Measurements from ENCODE around the gene GABRA4. TPM values are rescaled to one million over a fixed set of nuclear protein-coding genes. Genes with fewer than 3 reads are reported as not detected.

The GABRA4 gene
- total and polyA plus RNA-seq, 9 donors = 0.03 to 0.24 (median 0.03) TPM; not detected in 6

- Histone ChIP-seq H3K36me3 (ENCODE audit: control insufficient read depth, insufficient read depth, low read length) (no peaks in the 10 kb centered on the region), H3K4me1 (ENCODE audit: control insufficient read depth, insufficient read depth, low read length) (no peaks in the 10 kb centered on the region), H3K27me3 (ENCODE audit: control insufficient read depth, insufficient read depth, low read length) (no peaks in the 10 kb centered on the region), H3K4me3 (ENCODE audit: low read length) (no peak overlapping the region), H3K27ac (ENCODE audit: low read length) (no peak overlapping the region), H3K9me3 (replicated peaks; ENCODE audit: control insufficient read depth, low read depth, low read length) (no peaks in the 10 kb centered on the region)
- DNase-seq = no peak
- 78% methylated on average over 1 of the region's 4 CpGs for WGBS (ENCODE audit: insufficient coverage)
Observed at GRCh38 chr4:46980851-46981250, 12.5 kb downstream of the GABRA4 start.

GRCh38 chr4:46979726-46980125 lies 13.7 kb downstream of the GABRA4 start:
- no peak for DNase-seq
- no peaks in the 10 kb centered on the region for H3K27me3 ChIP-seq (ENCODE audit: control insufficient read depth, insufficient read depth, low read length)
- H3K36me3 ChIP-seq (ENCODE audit: control insufficient read depth, insufficient read depth, low read length) = no peaks in the 10 kb centered on the region
- WGBS (ENCODE audit: insufficient coverage) = 92% methylated on average over 4 of the region's 4 CpGs
- H3K27ac ChIP-seq (ENCODE audit: low read length) = no peak overlapping the region
- H3K4me3 ChIP-seq (ENCODE audit: low read length) = no peak overlapping the region
- no peaks in the 10 kb centered on the region for H3K9me3 ChIP-seq (replicated peaks; ENCODE audit: control insufficient read depth, low read depth, low read length)
- no peaks in the 10 kb centered on the region for H3K4me1 ChIP-seq (ENCODE audit: control insufficient read depth, insufficient read depth, low read length)

GRCh38 chr4:46979283-46979682 lies 14.1 kb downstream of the GABRA4 start:
- H3K36me3 ChIP-seq (ENCODE audit: control insufficient read depth, insufficient read depth, low read length) = no peaks in the 10 kb centered on the region
- no CpG with 5 or more reads among the region's 2 CpGs for WGBS (ENCODE audit: insufficient coverage)
- no peak overlapping the region for H3K4me3 ChIP-seq (ENCODE audit: low read length)
- no peaks in the 10 kb centered on the region for H3K27me3 ChIP-seq (ENCODE audit: control insufficient read depth, insufficient read depth, low read length)
- DNase-seq = no peak
- no peak overlapping the region for H3K27ac ChIP-seq (ENCODE audit: low read length)
- no peaks in the 10 kb centered on the region for H3K4me1 ChIP-seq (ENCODE audit: control insufficient read depth, insufficient read depth, low read length)
- H3K9me3 ChIP-seq (replicated peaks; ENCODE audit: control insufficient read depth, low read depth, low read length) = no peaks in the 10 kb centered on the region

GRCh38 chr4:46977245-46977644 lies 16.1 kb downstream of the GABRA4 start:
- no peak for DNase-seq
- Histone ChIP-seq H3K27ac (ENCODE audit: low read length) (no peak overlapping the region), H3K4me3 (ENCODE audit: low read length) (no peak overlapping the region), H3K4me1 (ENCODE audit: control insufficient read depth, insufficient read depth, low read length) (no peaks in the 10 kb centered on the region), H3K9me3 (replicated peaks; ENCODE audit: control insufficient read depth, low read depth, low read length) (no peaks in the 10 kb centered on the region), H3K27me3 (ENCODE audit: control insufficient read depth, insufficient read depth, low read length) (no peaks in the 10 kb centered on the region), H3K36me3 (ENCODE audit: control insufficient read depth, insufficient read depth, low read length) (no peaks in the 10 kb centered on the region)
- WGBS (ENCODE audit: insufficient coverage) = no CpG with 5 or more reads among the region's 2 CpGs

DNA sequence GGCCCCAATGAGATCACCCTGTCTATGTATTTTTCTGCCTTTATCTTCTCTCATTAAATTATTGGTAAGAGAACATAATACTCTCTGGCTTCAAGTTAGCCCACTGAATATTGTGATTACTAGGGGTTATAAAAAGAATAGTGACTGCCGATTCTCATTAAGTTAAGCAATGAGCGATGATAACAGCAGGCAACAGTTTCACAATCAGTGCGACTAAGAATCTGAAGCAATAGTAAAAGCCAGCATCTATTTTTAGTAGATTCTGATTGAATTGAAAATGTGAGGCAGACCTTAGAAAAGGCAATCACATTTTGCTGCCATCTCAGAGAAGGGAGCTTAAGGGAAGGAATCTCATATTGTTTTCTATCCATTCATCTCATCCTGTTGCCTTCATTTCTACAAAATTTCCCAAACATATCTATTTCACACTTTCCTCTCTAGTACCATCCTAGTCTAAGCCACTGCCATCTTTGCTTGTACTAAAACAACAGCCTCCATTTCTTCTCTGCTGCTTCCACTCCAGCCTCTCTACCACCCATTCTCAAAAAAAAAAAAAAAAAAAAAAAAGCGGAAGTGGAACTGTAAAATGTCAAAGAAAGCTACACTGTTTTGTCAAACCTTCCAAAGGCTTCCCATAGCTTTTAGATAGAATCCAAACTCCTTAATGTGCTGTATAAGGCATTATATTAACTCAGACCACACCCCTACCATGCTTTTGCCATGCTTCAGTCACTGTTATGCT lies 17.4 kb downstream of the GABRA4 start:
- no peak overlapping the region for H3K27ac ChIP-seq (ENCODE audit: low read length)
- 100% methylated on average over 3 of the region's 4 CpGs for WGBS (ENCODE audit: insufficient coverage)
- no peak for DNase-seq

GRCh38 chr4:46974891-46975543 lies 18.4 kb downstream of the GABRA4 start:
- no peaks in the 10 kb centered on the region for H3K36me3 ChIP-seq (ENCODE audit: control insufficient read depth, insufficient read depth, low read length)
- no peaks in the 10 kb centered on the region for H3K27me3 ChIP-seq (ENCODE audit: control insufficient read depth, insufficient read depth, low read length)
- no peaks in the 10 kb centered on the region for H3K9me3 ChIP-seq (replicated peaks; ENCODE audit: control insufficient read depth, low read depth, low read length)
- DNase-seq = no peak
- H3K4me1 ChIP-seq (ENCODE audit: control insufficient read depth, insufficient read depth, low read length) = no peaks in the 10 kb centered on the region
- H3K4me3 ChIP-seq (ENCODE audit: low read length) = no peak overlapping the region
- WGBS (ENCODE audit: insufficient coverage) = 91% methylated on average over 1 of the region's 1 CpG
- H3K27ac ChIP-seq (ENCODE audit: low read length) = no peak overlapping the region

More for the DNA sequence above, 17.4 kb downstream of the GABRA4 start:
- no peak overlapping the region for H3K4me3 ChIP-seq (ENCODE audit: low read length)
- no peaks in the 10 kb centered on the region for H3K36me3 ChIP-seq (ENCODE audit: control insufficient read depth, insufficient read depth, low read length)
- H3K9me3 ChIP-seq (replicated peaks; ENCODE audit: control insufficient read depth, low read depth, low read length) = no peaks in the 10 kb centered on the region
- H3K4me1 ChIP-seq (ENCODE audit: control insufficient read depth, insufficient read depth, low read length) = no peaks in the 10 kb centered on the region
- H3K27me3 ChIP-seq (ENCODE audit: control insufficient read depth, insufficient read depth, low read length) = no peaks in the 10 kb centered on the region

- DNase-seq = no peak
- no peaks in the 10 kb centered on the region for H3K9me3 ChIP-seq (replicated peaks; ENCODE audit: control insufficient read depth, low read depth, low read length)
- H3K27ac ChIP-seq (ENCODE audit: low read length) = no peak overlapping the region
- H3K4me3 ChIP-seq (ENCODE audit: low read length) = no peak overlapping the region
- H3K27me3 ChIP-seq (ENCODE audit: control insufficient read depth, insufficient read depth, low read length) = no peaks in the 10 kb centered on the region
- no peaks in the 10 kb centered on the region for H3K4me1 ChIP-seq (ENCODE audit: control insufficient read depth, insufficient read depth, low read length)
- no CpG with 5 or more reads among the region's 1 CpG for WGBS (ENCODE audit: insufficient coverage)
- no peaks in the 10 kb centered on the region for H3K36me3 ChIP-seq (ENCODE audit: control insufficient read depth, insufficient read depth, low read length)
Observed at GRCh38 chr4:46968847-46969246, 24.5 kb downstream of the GABRA4 start.

- Histone ChIP-seq H3K4me3 (ENCODE audit: low read length) (no peak overlapping the region), H3K27me3 (ENCODE audit: control insufficient read depth, insufficient read depth, low read length) (no peaks in the 10 kb centered on the region), H3K4me1 (ENCODE audit: control insufficient read depth, insufficient read depth, low read length) (no peaks in the 10 kb centered on the region), H3K27ac (ENCODE audit: low read length) (no peak overlapping the region), H3K36me3 (ENCODE audit: control insufficient read depth, insufficient read depth, low read length) (no peaks in the 10 kb centered on the region), H3K9me3 (replicated peaks; ENCODE audit: control insufficient read depth, low read depth, low read length) (no peaks in the 10 kb centered on the region)
- DNase-seq = no peak
- no CpG with 5 or more reads among the region's 2 CpGs for WGBS (ENCODE audit: insufficient coverage)
Observed at GRCh38 chr4:46967631-46968030, 25.8 kb downstream of the GABRA4 start.

GRCh38 chr4:46958742-46959488 lies 34.5 kb downstream of the GABRA4 start:
- no CpG with 5 or more reads among the region's 2 CpGs for WGBS (ENCODE audit: insufficient coverage)
- no peak for DNase-seq
- H3K27me3 ChIP-seq (ENCODE audit: control insufficient read depth, insufficient read depth, low read length) = no peaks in the 10 kb centered on the region
- no peaks in the 10 kb centered on the region for H3K36me3 ChIP-seq (ENCODE audit: control insufficient read depth, insufficient read depth, low read length)
- no peak overlapping the region for H3K4me3 ChIP-seq (ENCODE audit: low read length)
- H3K9me3 ChIP-seq (replicated peaks; ENCODE audit: control insufficient read depth, low read depth, low read length) = no peaks in the 10 kb centered on the region
- no peaks in the 10 kb centered on the region for H3K4me1 ChIP-seq (ENCODE audit: control insufficient read depth, insufficient read depth, low read length)
- H3K27ac ChIP-seq (ENCODE audit: low read length) = no peak overlapping the region

DNA sequence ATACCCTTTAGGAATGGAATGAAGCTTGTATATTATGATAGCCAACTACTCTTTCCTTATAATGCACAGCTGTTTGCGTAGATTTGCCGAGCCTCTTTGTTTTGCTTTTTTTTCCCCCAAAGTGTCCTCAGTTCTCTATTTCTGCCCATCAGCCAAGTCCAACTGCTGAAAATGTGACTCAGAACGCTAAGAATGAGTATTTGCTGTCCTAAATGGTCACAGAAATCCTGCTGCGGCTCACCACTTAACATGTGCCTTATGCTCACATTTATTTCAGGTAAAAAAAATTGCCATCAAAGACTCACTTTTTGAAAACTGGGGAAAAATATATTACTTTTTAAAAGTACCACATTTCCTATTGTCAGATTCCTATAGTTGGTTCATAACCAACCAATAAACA lies 36.9 kb downstream of the GABRA4 start:
- Histone ChIP-seq H3K4me3 (ENCODE audit: low read length) (no peak overlapping the region), H3K36me3 (ENCODE audit: control insufficient read depth, insufficient read depth, low read length) (no peaks in the 10 kb centered on the region), H3K27me3 (ENCODE audit: control insufficient read depth, insufficient read depth, low read length) (no peaks in the 10 kb centered on the region), H3K4me1 (ENCODE audit: control insufficient read depth, insufficient read depth, low read length) (no peaks in the 10 kb centered on the region), H3K27ac (ENCODE audit: low read length) (no peak overlapping the region), H3K9me3 (replicated peaks; ENCODE audit: control insufficient read depth, low read depth, low read length) (no peaks in the 10 kb centered on the region)
- no peak for DNase-seq
- 18% methylated on average over 2 of the region's 4 CpGs for WGBS (ENCODE audit: insufficient coverage)
